GM18951 (cell line): Measurements from ENCODE around the gene PDCD1.

Source experiments
- POLR2A ChIP-seq: IDR thresholded peaks from 4 replicates; pipeline ENCODE4 v1.6.1; 2011; ENCODE audit warnings: mild to moderate bottlenecking; ENCODE audit not compliant: insufficient read length, insufficient read depth; ENCODE audit errors: extremely low read depth
- in situ Hi-C: fragments of 300-500 bp; cut with MboI; formaldehyde crosslinking; loops from one replicate; pipeline ENCODE4 v1.12.0; 2022; ENCODE audit warnings: low sequenced_read_pairs, mixed read lengths, inconsistent platforms; ENCODE audit not compliant: unreplicated experiment

PDCD1 gene

DNA sequence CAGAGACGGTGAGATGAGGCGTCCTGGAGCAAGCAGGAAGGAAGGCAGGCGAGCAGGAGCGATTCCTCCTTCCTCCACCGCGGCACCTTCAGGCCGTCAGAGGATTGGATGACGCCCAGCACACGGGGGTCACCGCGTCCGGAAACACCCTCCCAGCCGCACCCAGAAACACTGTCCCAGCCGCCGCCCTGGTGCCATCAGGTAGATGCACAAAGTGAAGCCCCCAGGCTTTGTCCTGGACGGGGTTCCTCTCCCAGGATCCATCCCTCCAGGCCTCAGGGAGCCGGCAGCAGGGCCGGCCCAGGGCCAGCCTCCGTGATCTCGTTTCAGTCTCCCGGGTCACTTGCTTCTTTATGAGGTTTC, 42.3 kb upstream of the PDCD1 start:
- TF ChIP-seq POLR2A: no peak
- in situ Hi-C loops: no loop called here

DNA sequence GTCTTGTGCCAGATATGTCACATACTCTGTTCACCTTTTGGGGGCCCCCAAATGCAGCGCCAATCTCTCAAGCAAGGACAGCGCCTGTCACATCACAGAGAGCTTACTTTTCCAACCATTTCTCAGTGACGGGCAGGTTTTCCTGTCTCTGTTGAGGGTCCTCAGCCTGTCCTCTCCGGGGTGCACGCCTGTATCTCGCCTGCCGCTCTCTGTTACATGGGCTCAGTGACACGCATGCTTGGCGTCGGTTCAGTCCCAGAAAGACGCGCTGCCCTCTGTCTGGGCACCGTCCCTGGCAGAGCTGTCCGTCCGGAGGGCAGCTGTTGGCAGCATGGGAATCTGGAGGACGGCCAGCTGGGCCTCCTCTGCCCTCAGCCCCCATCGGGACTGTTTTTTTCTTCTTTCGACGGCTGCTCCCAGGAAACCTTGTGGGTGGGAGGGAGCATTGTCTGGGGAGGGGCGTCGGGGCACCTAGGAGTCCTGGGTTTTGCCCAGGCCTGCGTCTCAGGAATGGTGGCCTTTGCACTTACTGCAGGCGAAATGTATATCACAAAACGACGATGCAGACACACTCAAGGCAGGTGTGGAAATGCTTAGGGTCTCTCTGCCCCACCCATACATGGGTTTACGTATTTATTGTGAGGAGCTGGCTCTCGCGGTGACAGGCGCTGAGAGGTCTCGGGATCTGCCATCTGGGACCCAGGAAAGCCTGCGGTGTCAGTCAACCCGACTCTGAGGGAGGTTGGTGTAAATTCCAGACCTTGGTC, 41.7 kb upstream of the PDCD1 start:
- no peak for TF ChIP-seq POLR2A
- in situ Hi-C loops: no loop called here

- TF ChIP-seq POLR2A: no peak
These were observed 40.0 kb upstream of the PDCD1 start for GRCh38 chr2:241898463-241899270.

DNA sequence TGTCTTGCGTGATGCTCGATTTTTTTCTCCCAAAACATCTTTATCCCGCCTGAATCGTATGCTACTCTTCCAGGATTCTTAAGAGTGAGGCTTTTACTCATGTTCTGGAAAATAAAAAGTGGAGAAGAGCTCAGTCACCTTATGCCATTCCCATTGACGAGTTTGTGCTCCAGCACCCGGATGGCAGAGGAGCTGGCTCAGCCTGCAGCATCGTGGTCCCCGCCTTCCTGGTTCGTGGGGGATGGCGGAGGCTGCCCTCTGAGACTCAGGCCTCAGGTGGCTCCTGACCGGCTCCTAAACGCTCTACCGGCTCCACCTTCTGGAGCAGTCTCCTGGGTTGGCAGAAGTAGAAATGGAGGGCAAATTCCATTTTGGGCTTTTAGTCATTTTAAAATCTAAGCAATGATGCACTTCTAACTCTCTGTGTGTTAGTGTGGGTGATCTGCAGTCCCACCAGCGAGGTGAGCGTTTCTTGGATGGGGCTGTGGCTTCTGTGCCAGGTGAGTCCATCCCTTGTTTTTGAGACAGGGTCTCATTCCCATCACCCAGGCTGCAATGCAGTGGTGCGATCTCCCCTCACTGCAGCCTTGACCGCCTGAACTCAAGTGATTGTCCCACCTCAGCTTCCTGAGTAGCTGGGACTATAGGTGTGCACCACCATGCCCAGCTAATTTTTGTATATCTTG, 38.7 kb upstream of the PDCD1 start:
- no peak for TF ChIP-seq POLR2A
- in situ Hi-C loops: no loop called here

More at GRCh38 chr2:241898463-241899270, 40.0 kb upstream of the PDCD1 start:
- in situ Hi-C loops: no loop called here

DNA sequence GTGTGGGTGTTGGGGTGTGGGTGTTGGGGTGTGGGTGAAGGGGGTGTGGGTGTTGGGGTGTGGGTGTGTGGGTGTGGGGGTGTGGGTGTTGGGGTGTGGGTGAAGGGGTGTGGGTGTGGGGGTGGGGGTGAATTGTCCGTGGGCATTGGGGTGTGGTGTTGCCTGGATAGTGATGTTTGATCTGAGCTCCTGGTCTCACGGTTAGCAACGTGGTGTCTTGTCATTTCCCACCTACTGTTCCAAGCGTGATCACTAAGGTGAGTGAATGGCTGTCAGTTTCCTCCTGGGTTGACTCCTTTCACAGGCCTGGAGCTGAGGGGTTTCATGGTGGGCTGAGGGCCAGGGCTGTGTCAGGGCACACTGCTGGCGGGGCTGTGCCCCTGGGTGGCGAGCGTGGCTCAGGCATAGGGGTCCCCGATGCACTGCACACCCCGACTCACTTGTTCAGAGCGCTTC, 38.1 kb upstream of the PDCD1 start:
- TF ChIP-seq POLR2A: no peak
- in situ Hi-C loops: no loop called here

DNA sequence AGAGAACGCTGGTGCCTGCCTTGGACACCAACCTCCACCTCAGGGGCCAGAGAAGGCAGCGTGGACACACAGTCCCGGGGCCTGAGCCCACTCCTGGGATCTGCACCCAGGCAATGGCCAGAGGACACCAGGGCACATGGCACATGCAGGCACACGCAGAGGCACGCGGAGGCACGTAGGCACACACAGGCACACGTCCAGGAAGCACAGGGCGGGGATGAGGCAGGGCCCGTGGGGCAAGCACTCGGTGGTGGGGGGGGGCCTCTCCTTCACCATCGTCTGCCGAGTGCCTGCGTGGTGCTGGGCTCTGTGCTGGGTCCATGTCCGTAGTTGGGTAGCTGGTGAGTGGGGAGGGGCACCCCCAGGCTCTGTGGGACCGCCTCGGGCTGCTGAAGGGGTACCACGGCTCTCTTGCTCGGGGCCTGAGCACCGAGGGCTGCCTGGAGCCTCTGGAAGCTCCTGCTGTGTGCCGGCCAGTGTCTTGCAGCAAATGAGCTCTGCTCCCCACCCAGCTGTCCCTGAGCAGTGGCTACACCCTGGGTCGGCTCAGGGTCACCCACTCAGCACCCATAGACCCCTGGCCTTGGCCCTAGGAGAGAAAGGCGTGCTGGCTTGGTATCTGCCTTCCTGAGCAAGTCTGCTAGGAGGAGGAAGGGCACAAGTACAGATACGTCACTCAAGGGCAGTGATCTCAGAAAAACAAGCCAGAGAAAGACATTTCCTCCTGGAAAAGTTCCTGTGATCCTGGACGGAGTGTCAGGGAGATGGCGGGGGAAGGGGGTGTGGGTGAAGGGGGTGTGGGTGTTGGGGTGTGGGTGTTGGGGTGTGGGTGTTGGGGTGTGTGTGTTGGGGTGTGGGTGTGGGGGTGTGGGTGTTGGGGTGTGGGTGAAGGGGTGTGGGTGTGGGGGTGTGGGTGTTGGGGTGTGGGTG, 37.3 kb upstream of the PDCD1 start:
- in situ Hi-C loops: no loop called here
- no peak for TF ChIP-seq POLR2A

- TF ChIP-seq POLR2A: no peak
- in situ Hi-C loops: no loop called here
These were observed 36.7 kb upstream of the PDCD1 start for GRCh38 chr2:241895427-241895711.

DNA sequence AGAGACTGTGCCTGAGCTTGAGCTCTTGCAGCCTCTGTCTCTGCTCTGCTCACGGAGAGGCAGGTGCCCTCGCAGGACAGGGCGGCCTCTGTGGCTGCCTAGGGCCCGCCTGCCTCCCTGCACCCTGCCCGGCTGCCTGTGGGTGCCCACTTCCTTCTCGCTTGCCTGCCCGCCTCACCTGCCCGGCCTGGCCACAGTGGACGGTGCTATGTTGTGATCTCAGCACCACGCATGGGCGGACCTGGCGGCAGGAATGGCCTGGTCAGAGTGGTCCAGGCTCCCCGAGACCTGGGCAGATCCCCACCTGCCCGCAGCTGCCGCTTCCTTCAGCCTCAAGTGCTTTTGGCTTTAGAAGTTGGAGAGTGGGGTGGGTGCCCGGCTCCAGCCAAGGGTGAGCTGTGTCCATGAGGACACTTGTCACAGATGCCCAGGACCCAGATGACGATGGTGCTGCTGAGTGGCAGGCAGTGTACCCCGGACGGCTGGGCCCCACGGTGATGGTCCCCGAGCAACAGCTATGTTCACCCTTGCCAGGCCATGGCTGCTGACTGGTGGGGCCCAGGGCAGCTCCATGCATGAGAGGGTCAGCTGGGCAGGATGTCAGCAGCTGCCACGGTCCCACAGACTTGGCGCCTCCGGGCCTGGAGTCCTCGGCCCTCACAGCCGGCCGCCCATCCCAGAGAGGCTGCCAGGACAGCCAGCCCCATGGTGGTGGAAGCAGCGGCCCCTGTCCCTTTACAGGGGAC, 36.2 kb upstream of the PDCD1 start:
- in situ Hi-C loops: no loop called here

DNA sequence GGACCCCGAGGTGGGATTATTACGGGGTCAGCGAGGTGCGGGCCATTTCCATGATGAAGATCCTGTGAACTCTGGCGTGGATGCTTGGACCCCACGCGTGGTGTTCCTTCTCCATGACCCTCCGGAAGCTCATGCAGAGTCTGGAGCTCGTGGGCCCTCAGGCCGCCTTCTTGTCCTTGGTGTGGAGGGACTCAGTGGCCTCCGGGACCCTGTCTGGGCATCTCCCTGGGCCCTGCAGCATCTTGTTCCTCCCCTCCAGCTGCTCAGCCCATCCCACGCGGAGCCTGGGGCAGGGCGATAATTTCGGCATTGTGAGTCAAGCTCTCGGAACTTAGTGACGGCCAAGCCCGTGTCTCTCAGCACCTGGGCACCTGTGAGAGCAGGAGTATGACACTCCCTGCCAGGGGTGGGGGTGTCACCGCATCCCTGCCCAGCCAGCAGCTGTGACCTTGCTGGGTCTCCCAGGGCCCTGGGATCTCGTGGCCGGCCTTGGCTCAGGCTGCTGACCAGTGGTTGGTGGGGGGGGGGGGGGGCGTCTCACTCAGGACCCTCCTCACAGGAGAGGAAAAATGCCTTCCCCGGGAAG, 35.5 kb upstream of the PDCD1 start:
- in situ Hi-C loops: no loop called here
- no peak for TF ChIP-seq POLR2A

More for the DNA sequence above, 36.2 kb upstream of the PDCD1 start:
- no peak for TF ChIP-seq POLR2A

DNA sequence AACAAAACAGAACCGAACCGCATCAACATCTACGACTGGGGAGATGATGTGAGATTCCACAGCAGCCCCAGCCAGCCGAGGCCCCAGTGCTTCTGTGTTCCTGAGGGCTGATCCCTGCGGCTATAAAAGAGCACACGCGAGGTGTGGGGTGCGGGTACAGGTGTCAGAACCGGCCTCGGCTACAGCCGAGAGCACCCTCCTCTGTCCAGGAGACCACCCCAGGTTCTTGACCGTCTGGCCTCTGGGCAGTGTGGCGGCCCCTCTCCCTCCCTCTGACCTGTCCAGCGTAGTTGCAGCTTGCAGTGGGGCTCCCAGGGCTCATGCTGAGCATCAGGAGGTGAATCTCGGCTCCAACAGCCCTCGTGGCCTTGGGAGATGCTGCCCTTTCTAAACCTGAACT, 34.6 kb upstream of the PDCD1 start:
- no peak for TF ChIP-seq POLR2A
- in situ Hi-C loops: no loop called here

DNA sequence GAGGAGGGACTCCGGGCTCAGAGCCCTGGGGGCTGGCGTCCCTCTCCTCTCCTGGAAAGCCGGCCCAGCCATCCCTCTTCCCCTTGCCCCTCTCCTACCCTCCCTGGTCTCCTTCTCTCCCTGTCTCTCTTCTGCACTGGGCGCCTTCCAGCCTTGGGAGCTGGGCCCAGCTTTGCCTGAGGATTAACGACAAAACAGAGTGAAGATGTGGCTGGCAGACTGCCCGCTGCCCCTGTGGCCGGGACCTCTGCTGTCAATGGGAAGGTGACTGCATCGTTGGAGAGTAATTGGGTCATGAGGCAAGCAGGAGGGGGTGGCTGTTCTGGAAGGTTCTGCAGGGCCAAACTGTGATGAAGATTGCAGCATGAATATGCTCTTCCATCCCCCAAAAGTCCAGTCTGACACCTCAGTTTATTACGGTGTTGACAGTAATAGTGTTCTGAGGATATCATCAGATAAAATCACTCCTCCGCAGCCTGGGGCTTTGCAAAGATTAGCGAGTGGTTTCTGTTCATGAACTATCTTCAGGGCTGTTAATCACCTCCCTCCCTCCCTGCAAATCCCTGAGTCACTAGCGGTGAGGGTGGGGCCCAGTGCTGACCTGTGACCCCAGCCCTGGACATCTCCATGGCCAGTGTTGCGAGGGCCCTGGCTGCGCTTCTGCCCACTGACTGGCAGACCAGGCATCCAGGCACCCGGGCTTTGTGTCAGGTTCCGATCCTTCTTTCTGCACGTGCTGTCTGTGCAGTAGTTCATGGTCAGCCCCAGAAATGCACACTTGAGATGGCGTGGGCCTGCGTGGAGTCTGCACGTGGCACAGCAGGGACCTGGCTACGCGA, 33.8 kb upstream of the PDCD1 start:
- no peak for TF ChIP-seq POLR2A
- in situ Hi-C loops: no loop called here
